ENCODE data around the gene IRAK3.

IRAK3 gene, protein sequence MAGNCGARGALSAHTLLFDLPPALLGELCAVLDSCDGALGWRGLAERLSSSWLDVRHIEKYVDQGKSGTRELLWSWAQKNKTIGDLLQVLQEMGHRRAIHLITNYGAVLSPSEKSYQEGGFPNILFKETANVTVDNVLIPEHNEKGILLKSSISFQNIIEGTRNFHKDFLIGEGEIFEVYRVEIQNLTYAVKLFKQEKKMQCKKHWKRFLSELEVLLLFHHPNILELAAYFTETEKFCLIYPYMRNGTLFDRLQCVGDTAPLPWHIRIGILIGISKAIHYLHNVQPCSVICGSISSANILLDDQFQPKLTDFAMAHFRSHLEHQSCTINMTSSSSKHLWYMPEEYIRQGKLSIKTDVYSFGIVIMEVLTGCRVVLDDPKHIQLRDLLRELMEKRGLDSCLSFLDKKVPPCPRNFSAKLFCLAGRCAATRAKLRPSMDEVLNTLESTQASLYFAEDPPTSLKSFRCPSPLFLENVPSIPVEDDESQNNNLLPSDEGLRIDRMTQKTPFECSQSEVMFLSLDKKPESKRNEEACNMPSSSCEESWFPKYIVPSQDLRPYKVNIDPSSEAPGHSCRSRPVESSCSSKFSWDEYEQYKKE

DNA sequence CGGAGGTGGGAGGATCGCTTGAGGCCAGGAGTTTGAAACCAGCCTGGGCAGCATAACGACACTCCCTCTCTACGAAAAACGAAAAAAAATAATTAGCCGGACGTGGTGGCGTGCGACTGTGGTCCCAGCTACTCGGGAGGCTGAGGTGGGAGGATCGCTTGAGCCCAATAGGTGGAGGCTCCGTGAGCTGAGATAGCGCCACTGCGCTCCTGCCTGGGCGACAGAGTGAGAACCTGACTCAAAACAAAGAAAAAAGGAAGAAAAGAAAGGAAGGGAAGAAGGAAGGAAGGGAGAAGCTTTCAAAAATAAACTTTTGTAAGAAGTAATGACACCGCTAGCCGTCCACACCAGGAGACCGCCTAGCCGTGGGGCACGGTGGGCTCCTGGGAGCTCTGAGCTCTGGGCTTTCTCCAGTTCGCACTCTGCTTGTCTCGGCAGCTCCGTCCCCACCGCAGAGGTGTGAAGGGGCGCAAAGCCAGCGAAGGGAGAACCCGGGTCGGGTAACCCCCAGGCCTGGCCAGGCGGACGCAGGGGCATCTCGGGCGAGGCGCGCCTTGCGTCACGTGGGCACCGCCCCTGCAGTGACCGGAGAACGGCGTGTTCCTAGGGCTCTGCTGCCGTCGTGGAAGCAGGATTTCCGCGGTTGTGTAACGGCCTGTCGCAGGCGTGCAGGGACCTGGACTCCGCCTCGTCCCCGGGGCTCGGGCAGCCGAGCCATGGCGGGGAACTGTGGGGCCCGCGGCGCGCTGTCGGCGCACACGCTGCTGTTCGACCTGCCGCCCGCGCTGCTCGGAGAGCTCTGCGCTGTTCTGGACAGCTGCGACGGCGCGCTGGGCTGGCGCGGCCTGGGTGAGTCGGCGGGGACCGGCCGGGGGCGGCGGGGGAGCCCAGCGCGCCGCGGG, at the start of gene IRAK3:
Gene IRAK3 (plus strand): TSS at position 631 of the 902 bp plus-strand sequence. CDS start 86 bp downstream, at position 717.
- peak; percentile 11 to 24 for DNase-seq

DNA sequence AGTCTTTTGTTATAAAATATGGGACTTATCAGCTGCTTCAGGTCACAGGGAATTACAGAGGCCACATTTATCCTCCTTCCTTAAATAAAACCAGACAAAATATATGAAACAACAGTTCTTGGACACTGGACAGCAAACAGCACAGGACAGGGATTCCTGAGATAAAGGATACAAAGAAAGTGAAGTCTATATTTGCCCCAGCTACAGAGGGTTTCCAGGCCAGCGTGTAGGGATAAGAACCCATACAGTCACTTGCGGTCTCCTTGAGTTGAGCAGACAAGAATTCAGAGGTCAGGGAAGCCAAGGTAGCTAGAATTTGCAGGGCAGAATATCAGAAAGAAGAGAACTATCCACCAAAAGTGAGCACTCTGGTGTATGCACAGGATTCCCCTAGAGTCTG, 49.7 kb upstream of the IRAK3 start:
- no peak for DNase-seq

DNA sequence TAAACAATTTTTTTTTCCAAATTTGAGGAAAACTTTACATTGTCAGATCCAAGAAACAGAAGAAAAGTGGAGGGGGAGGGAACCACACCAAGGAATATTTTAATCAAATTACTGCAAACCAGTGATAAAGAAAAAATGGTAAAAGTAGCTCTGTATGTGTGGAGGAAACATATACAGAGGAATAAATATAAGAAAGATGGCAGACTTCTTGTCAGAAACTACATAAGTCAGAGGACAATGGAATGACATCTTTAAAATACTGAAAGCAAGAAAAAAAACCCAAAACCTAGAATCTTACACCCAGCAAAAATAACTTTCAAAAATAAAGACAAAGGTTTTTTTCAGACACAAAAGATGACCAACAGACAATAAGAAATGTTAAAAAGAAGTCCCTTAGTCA, 48.3 kb upstream of the IRAK3 start:
- no peak for DNase-seq

DNA sequence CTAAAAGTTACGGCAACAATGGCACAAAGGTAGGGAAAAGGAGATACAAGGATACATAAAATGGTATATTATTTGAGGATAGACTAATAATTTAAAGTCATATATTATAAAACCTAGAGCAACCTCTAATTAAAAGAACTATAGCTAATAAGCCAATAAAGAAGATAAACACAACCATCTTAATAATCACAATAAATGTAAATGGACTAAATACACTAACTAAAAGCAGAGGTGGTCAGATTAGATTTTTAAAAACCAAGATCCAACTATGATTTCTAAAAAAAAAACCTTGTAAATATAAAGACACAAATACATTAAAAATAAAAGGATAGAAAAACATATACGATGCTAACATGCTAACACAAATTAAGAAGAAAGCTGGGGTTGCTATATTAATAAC, 47.7 kb upstream of the IRAK3 start:
- no peak for DNase-seq

DNA sequence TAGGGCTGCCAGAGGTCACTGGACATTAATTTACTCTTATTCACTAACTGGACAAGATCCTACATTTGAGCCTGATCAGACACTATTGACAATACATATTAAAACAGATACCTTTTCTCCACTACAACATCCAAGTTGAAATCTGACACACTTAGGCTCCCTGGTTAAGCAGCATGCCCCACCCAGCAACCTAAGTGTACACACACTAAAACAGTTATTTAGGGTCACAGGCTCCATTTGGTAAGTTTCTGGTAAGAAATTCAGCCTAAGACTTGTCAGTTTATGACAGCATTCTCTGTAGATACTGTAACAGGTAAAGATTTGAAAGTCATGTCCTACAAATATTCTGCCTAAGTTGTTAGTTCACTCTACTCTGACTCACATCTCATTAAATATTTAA, 46.2 kb upstream of the IRAK3 start:
- DNase-seq: no peak

DNA sequence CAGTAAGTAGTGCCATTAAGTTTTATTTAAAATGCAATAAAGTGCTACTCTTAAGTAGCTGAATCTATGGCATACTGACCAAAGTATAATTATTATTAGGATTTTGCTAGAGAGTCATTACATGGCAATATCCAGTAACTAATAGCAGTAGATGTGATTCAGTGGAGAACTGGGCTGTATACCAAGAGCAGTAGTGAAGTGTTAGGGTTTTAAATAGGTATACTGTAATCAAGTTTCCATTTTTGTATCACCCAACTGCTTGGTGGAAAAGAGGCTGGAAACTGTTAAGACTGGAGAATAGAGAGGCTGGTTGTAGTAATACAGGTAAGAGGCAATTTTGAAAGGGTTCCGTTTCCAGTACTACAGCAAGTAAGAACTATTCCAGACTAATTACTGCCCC, 45.1 kb upstream of the IRAK3 start:
- DNase-seq: no peak

DNA sequence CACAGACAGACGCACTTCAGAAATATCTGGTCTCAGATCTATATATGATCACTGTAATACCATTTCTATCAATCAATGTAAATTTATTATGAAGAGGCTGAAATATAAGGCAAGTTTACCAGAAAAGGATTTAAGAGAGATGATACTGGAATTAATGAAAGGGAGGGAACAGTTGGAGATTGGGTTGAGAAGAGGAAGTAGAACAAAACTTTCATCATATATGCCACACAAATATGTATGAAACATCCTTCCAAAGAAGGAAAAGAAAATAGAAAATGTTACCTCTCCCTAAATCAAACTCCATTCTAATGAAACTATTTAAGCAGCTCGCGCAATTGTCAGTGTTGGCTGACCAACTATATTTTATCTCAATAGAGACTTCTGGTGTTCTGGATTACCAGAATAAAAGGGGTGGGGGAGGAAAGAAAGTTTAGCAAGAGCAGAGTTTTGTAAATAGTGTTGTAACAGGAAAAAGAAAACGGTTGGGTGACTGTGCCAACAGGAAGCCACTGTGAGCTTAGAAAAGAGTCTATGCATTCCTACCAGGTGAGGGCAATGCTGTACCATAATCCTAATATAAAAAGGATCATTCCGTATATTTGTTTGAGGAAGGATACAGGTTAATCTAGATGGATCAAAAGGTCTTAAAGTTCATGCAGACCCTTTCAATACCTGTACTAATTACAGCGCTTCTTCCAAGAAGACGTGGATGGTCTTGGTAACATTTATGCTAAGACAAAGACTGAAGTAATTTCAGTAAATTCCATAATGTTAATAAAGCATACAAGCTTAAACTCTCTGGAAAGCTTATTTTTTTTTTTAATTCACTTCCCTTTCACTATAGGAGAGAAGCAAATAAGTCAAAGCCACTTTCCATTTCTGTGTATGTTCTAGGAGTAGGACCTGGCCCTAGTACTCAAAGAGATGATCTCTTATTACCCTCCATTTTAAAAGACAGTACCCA, 43.9 kb upstream of the IRAK3 start:
- DNase-seq: no peak

DNA sequence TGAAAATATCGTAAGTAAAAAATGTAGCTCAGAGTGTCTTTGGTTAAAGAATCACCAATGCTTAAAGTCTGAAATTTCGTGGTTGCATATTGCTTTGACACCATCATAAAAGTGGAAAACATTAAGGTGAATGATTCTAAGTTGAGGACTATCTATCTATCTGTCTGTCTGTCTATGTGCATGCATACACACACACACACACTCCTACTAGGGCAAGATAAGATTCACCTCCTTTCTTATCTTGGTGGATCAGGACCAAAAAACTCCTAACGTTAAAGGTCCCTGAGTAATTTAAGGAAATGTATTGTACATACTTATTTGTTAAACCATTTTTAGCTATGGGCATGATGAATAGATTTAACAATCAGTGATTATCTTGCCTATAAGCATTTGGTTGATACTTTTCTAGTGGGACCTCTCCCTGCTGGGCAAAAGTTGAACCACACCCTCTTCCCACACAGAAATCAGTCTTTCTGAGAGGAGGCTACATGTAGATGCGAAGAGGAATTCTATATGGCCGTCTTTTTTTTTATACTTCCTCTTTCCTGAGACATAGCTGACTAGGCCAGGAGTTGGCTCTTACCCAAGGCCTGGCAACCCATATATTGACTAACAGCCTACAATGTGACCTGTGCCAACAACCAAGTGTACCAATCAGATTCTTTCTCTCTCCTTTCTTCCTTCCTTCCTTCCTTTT, 39.2 kb upstream of the IRAK3 start:
- DNase-seq: no peak

DNA sequence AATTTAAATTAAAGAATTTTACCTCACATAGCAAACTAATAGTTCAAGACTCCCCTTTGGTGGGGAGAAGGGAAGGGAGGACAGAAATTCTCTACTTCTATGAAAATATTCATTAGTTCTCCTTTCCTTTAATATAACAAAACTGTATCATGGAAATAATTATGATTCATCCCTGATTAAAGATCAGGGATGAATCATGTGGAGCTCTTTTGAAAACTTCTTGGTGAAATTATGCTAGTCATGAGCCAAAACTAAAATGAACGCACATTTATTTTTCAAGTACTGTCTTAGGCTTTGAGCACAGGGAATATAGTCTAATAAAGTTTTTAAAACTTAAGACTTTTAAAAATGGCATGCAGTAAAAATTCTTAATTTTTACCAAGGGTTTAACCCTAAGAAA, 36.3 kb upstream of the IRAK3 start:
- no peak for DNase-seq

DNA sequence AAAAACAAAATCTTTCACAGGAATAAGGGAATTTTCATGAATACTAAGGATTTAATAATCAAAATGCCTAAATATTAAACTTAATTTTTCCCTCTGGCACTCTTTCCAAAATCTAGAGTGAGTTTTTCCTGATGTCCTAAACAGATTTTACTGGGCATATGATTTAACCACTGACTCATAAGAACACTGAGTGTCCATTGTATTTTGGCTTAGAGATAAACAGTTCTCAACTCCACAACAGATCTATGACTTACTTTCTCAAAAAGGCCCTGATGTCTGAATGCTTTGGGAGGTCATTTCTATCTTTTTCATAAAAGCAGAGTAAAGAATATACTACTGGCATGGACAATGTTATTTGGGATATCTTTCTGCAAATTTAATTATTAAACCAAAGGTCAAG, 34.2 kb upstream of the IRAK3 start:
- DNase-seq: no peak

DNA sequence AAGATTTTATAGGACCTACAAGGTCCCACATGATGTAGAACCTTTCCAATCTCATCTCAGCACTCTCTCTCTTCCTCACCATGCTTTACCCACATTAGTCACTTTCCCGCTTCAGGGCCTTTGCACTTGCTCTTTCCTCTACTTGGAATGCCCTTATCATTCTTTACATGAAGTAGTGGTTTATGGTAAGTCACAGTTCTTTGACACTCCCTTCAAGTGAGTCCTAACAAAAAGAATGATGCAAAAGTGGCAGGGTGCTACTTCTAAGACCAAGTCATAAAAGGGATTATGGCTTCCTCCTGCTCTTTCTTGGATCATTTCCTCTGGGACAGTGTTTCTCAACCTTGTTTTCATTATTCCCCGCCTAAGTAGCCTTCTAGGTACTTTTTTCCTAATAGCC, 32.4 kb upstream of the IRAK3 start:
- no peak for DNase-seq

DNA sequence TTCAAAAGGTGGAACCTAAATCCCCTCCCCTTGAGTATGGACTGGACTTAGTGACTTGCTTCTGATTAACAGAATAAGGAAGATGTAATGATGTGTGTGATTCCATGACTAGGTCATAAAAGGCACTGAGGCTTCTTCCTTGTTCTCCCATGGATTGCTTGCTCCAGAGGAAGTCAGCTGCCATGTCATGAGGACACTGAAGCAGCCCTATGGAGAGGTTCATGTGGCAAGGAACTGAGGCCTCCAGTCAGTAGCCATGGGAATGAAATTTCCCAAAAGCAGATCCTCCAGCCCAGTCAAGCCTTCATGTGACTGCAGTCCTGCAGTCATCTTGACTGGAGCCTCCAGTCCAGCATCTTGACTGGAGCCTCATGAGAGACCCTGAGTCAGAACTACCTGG, 29.9 kb upstream of the IRAK3 start:
- DNase-seq: no peak

DNA sequence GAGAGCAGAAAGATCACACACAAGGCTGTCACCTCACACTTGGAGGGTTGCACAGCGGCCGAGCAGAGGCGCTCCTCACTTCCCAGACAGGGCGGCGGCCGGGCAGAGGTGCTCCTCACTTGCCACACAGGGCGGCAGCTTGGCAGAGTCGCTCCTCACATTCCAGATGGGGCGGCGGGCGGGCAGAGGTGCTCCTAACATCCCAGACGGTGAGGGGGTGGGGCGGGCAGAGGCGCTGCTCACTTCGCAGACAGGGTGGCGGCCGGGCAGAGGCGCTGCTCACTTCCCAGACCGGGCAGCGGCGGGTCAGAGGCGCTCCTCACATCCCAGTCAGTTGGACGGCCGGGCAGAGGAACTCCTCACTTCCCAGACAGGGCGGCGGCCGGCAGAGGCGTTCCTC, 28.3 kb upstream of the IRAK3 start:
- no peak for DNase-seq

DNA sequence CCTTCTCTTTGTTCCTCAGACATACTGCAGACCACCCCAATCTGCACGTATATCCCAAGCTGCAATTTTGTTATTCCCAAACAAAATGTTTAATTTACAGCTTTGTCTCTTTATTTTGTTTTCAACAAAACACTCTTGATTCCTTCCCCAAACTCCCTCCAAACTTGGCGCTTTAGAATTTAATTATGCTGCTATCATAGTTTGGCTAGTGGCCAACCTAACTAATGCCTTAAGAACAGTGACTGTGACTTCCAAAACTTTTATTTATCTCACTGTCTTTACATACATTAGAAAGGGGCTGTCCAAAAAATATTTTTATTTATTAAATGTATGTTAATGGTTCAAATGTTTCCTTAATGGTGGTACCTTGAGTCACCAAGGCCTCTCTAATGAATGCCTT, 26.3 kb upstream of the IRAK3 start:
- no peak for DNase-seq

DNA sequence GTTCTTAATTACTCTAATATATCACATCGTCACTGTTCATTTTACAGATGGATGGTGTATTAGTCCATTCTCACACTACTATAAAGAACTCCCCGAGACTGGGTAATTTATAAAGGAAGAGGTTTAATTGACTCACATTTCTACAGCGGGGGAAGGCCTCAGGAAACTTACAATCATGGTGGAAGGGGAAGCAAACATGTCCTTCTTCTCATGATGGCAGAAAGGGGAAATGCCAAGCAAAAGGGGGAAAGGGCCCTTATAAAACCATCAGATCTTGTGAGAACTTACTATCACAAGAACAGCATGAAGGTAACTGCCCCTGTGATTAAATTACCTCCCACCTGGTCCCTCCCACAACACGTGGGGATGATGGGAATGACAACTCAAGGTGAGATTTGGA, 25.7 kb upstream of the IRAK3 start:
- no peak for DNase-seq

DNA sequence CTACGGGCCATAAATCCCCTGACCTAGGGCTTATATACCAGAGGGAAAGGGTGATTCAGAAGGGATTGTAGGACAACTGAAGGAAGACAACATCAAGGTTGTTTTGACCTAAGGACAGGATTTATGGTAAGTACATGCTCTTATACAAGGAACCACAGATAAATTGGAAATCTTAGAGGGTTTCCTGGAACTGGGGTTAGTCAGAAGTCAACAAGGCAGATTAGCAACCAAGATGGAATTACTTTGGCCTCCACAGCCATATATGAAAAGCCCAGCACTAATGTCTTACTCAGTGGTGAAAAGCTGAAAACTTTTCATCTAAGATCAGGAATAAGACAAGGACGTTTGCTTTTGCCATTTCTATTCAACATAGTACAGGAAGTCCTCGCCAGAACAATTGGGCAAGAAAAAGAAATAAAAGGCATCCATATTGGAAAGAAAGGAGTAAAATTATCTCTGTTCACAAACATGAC, 24.6 kb upstream of the IRAK3 start:
- DNase-seq: no peak

DNA sequence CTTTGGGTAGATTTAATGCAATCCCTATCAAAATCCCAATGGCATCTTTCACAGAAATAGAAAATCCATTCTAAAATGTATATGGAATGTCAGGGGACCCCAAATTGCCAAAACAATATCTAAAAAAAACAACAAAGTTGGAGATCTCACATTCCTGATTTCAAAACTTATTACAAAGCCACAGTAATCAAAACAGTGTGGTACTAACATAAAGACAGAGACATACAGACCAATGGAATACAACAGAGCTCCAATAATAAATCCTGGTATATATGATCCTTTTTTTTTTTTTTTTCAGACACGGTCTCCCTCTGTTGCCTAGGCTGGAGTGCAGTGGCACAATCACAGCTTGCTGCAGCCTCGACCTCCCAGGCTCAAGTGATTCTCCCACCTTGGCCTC, 23.9 kb upstream of the IRAK3 start:
- no peak for DNase-seq

DNA sequence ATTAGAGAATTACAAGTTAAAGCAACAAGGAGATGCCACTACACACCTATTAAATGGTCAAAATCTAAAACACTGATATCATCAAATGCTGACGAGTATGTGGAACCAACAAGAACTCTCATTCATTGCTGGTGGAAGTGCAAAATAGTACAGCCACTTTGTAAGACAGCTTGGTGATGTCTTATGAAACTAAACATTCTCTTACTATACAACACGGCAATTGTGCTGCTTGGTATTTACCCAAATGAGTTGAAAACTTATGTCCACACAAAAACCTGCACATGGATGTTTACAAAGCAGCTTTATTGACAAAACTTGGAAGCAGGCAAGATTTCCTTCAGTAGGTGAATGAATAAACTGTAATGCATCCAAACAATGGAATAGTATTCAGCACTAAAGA, 22.5 kb upstream of the IRAK3 start:
- no peak for DNase-seq

DNA sequence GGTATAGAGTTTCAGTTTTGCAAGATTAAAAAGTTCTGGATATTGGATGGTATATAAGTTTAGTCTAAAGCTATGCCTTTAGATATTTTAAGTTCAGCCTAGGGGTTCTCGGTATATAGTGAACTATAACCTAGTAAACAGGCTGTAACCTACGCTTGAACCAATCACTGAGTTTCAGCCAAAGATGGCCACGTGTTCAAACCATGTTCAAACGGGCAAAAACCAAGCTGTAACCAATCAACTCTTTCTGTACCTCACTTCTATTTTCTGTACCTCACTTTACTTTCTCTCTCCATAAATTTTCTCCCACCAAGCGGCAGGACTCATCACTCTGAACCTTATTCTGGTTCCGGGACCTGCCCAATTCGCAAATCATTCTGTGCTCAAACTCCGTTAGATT, 20.6 kb upstream of the IRAK3 start:
- DNase-seq: no peak

DNA sequence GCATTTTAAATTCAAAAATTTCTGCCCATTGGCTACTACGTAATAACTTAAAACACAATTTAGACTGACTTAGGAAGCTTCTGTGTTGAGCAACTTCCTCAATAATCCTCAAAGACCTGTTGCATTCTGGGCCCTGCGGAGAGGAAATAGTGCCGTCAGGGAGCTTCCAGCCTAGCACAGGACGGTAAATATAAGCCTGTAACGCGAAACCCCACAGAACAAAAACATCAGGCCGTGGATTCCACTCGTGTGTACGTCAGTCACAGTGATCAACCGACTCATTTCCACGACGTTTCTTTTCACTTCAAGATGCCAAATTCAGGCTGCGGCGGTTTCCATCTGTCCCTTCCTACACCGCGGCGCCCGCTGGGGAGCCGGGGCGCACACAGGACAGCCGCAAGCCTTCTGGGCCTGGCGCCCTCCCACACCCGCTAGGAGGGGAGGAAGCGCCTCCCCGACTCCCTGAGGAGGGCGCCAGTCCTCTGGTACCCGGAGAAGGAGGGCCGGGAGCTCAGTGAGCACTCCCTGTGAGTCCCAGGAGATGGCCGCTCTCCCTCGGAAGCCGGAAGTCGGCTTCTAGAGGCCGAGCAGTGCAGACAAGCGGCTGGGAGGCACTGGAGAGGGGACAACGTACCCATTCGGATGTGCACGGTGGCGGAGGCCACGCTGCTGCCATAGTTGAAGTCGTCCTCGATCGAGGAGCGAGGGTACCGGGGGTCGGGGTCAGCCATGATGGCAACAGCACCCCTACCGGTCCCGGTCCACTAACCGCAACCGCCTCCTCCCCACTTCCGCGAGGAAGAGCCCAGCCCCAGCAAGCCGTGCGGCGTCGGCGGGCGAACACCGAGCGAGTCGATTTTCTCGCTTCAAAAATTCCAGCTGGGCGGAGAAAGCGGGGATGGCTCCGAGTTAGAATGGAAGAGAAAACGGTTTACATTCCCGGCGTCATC, 19.5 kb upstream of the IRAK3 start, which contains the start of gene TMBIM4:
Gene TMBIM4 (minus strand): TSS at position 776 of the 950 bp plus-strand sequence. CDS start 45 bp downstream, at position 731.
- peak; percentile 81 to 82 for DNase-seq

Data from stimulated activated CD4-positive, alpha-beta T cell treated with anti-CD3 and anti-CD28 coated beads, Interleukin-4, amount 100 ng/mL, for 4 hours (primary cell).